GM21447 (cell line): ENCODE measurements around the gene SYTL5.
"Not testable (repeated sequence)": the region's sequence is repeated elsewhere in the genome, so short reads cannot be mapped to it uniquely, and the experiment has no call there.

Source experiments
- ATAC-seq: cut with Tn5 transposase; IDR thresholded peaks from one replicate; pipeline ENCODE4 v1.9.1; 2021; ENCODE audit not compliant: unreplicated experiment

SYTL5 gene

GRCh38 chrX:38006291-38006690, at the start of gene SYTL5:
Gene SYTL5 (plus strand): TSS chrX:38006553. CDS start chrX:38033890, 27,337 bp downstream.
- ATAC-seq, result no peak

- no peak for ATAC-seq
Measured at GRCh38 chrX:37958525-37959211, 47.7 kb upstream of the SYTL5 start.

- ATAC-seq, result no peak
Measured at GRCh38 chrX:37959212-37960021, 46.9 kb upstream of the SYTL5 start.

GRCh38 chrX:37961118-37961517, 45.2 kb upstream of the SYTL5 start:
- ATAC-seq, result no peak

GRCh38 chrX:37967714-37968113, 38.6 kb upstream of the SYTL5 start:
- no peak for ATAC-seq

GRCh38 chrX:37975421-37975820, 30.9 kb upstream of the SYTL5 start:
- no peak for ATAC-seq

- ATAC-seq, result no peak
Measured at GRCh38 chrX:37976153-37976552, 30.2 kb upstream of the SYTL5 start.

- ATAC-seq, result no peak
Measured at GRCh38 chrX:37984880-37985279, 21.5 kb upstream of the SYTL5 start.

- ATAC-seq, result no peak
Measured at GRCh38 chrX:37986893-37987292, 19.5 kb upstream of the SYTL5 start.

- no peak for ATAC-seq
Measured at GRCh38 chrX:37989304-37989703, 17.0 kb upstream of the SYTL5 start.

- ATAC-seq, result not testable (repeated sequence)
Measured at GRCh38 chrX:37991303-37991702, 15.1 kb upstream of the SYTL5 start.

- no peak for ATAC-seq
Measured at GRCh38 chrX:37993176-37993575, 13.2 kb upstream of the SYTL5 start.

GRCh38 chrX:37993837-37994619, 12.3 kb upstream of the SYTL5 start:
- no peak for ATAC-seq

GRCh38 chrX:37995428-37995827, 10.9 kb upstream of the SYTL5 start:
- no peak for ATAC-seq

GRCh38 chrX:37997096-37997495, 9.3 kb upstream of the SYTL5 start:
- no peak for ATAC-seq

GRCh38 chrX:37998586-37999262, 7.6 kb upstream of the SYTL5 start:
- ATAC-seq, result no peak

GRCh38 chrX:38000706-38001105, 5.6 kb upstream of the SYTL5 start:
- ATAC-seq, result no peak

- ATAC-seq, result no peak
Measured at GRCh38 chrX:38004046-38004445, 2.3 kb upstream of the SYTL5 start.

- ATAC-seq, result no peak
Measured at GRCh38 chrX:38006778-38007177, 425 bp downstream of the SYTL5 start.

- ATAC-seq, result no peak
Measured at GRCh38 chrX:38008658-38009057, 2.3 kb downstream of the SYTL5 start.

GRCh38 chrX:38009641-38010040, 3.3 kb downstream of the SYTL5 start:
- no peak for ATAC-seq
